Measurements from ENCODE around the gene ANTXR1. TPM values are rescaled to one million over a fixed set of nuclear protein-coding genes. Genes with fewer than 3 reads are reported as not detected.

ANTXR1 gene
- total and polyA plus RNA-seq, 10 donors: 2.8 to 66.7 (median 36.9) TPM

DNA sequence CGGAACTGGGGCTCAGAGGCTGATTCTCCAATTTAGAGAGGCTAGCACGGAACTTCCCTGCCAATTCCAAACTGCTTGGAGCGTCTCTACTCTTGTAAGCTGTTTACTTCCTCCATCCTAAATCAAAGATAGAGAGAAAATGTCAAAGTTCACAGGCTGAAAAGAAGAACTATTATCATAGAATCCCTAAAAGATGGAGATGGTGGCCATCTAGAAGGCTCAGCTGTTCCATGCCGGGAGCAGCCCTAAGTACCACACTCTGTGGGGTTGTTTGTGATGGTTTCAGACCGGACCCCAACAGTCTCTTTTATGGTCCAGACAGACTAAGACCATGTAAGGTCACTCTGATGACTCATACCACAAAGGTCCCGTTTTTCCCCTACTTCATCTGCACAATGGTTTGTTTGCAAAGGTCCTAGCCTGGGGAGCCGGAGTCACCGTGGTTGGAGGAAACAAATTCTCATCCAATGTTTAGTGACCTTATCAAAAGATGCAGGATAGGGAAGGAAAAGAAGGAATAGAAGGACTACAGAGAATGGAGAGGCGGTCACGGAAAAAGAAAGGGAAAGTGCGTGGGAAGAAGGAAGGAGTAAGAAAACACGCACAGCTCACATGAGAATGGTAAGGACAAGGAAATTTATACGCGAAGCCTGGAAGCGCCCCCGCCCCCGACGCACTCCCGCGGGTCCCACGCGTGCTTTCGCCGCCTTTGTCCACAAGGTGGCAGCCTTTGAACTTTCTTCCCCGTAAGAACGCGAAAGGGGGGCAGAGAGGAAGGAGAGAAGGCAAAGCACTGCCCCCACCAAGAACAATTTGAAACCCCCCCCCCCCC lies 453 bp upstream of the ANTXR1 start:
- peaks cover 7 to 24% (median 19%) of the 10 kb centered on the region in 6 donors for H3K4me1 ChIP-seq
- no peak for TF ChIP-seq POLR2AphosphoS5 (IDR thresholded peaks at IDR 0.05)
- TF ChIP-seq POLR2A (IDR thresholded peaks at IDR 0.05): no peak
- TF ChIP-seq CTCF (IDR thresholded peaks at IDR 0.05 in 8 of 11, conservative IDR thresholded peaks at IDR 0.05 in 3 of 11): peak; percentile 34 to 83 (median 68)
- DNase-seq: peak; percentile 81
- 13 to 15% (median 14%) methylated on average over 27 of the region's 27 CpGs for WGBS, 5 donors
- peaks cover 4 to 57% (median 29%) of the 10 kb centered on the region in 7 donors for H3K27me3 ChIP-seq (replicated peaks in 1 of 7)
- peak overlapping the region; percentile 43 to 81 (median 50) for H3K4me3 ChIP-seq
- peak overlapping the region in 6 of 8 donors; percentile 67 to 83 (median 77) for H3K27ac ChIP-seq
- intact Hi-C loops (cut with DNase I; ENCODE audit: low total_unique reads): no loop called here
- no peaks in the 10 kb centered on the region for H3K36me3 ChIP-seq
- H3K9me3 ChIP-seq: no peaks in the 10 kb centered on the region

DNA sequence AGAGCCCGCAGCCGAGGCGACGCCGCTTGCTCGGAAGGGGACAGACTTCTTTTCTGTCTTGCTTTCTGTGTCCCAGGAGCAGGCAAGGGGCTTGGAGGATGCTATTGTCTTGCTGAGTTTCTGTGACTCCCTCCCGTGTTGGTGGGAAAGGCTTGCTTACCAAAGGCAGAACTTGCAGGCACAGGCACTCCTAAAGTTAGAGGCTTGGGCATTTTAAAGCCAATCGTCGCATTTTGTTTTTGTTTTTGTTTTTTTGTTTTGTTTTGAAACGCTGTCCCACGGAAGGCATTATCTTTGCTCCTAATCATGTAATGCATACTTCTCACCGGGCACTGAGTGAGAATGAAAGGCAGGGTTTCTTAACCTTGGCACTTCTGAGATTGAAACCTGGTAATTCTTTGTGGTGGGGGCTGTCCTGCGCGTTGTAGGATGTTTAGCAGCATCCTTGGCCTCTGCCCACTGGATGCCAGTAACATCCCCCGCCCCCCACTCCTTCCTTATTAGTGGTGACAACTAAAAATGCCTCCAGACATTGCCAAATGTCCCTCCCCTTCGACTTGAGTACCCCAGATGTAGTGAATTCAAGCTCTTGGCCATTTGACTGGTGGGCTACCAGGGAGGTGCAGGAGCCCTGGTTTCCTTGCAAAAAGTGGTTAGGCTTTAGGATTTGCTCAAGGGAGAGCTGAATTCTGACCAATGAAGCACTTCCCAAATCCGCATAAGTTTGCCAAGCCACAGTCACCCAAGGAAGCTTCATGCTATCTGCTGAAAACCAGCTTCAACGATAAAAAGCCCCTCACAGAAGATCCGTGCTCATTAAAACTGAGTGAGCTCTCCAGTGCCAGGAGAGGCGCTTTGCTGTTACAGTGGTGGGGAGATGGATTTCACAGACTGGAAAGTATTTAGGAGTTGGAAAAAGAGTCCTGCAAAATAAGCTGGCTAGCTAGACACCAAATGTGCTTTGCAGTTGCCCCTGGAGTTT lies 1.2 kb downstream of the ANTXR1 start:
- no peak for DNase-seq
- intact Hi-C loops (cut with DNase I; ENCODE audit: low total_unique reads): no loop called here
- Histone ChIP-seq H3K4me3 (peak overlapping the region; percentile 43 to 81 (median 50)), H3K9me3 (no peaks in the 10 kb centered on the region), H3K27me3 (replicated peaks in 1 of 7) (peaks cover 4 to 67% (median 31%) of the 10 kb centered on the region in 7 donors), H3K36me3 (no peaks in the 10 kb centered on the region), H3K27ac (peak overlapping the region; percentile 4 to 83 (median 76)), H3K4me1 (peaks cover 7 to 24% (median 19%) of the 10 kb centered on the region in 6 donors)
- 3 to 5% (median 3%) methylated on average over 16 to 20 of the region's 20 CpGs for WGBS, 5 donors
- TF ChIP-seq POLR2A (IDR thresholded peaks at IDR 0.05): no peak

- TF ChIP-seq POLR2AphosphoS5 (IDR thresholded peaks at IDR 0.05) (no peak), POLR2A (IDR thresholded peaks at IDR 0.05) (no peak), CTCF (IDR thresholded peaks at IDR 0.05 in 8 of 11, conservative IDR thresholded peaks at IDR 0.05 in 3 of 11) (no peak)
- peak overlapping the region in 1 of 8 donors; percentile 5 for H3K4me3 ChIP-seq
- 60 to 82% (median 69%) methylated on average over 5 of the region's 5 CpGs for WGBS, 5 donors
- peaks cover 7 to 25% (median 19%) of the 10 kb centered on the region in 6 donors for H3K4me1 ChIP-seq
- intact Hi-C loops (cut with DNase I; ENCODE audit: low total_unique reads): no loop called here
- no peak for DNase-seq
- H3K36me3 ChIP-seq: no peaks in the 10 kb centered on the region
- H3K9me3 ChIP-seq: no peaks in the 10 kb centered on the region
- H3K27ac ChIP-seq: peak overlapping the region in 1 of 8 donors; percentile 13
- H3K27me3 ChIP-seq (replicated peaks in 1 of 7): peaks cover 4 to 74% (median 31%) of the 10 kb centered on the region in 7 donors
These were observed 4.1 kb downstream of the ANTXR1 start for GRCh38 chr2:69017080-69017479.

DNA sequence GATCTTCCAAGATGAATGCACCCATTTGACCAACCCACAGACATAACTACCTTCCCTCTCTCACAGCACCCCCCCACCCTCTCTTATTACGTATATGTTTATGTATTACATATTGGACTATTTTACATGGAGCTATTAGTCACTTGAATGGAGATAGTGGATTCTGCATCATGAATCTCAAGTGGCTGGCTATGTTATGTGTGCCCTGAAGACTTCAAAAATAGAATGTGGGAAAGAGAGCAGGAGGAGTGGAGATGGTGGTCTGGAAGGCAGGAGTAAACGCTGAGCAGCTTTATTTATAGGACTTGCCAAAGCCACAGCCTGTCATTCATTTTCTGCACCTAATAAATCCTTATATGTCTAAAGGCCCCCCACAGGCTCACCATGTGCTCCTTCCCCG lies 4.9 kb downstream of the ANTXR1 start:
- H3K4me3 ChIP-seq: no peak overlapping the region
- DNase-seq: no peak
- TF ChIP-seq POLR2A (IDR thresholded peaks at IDR 0.05): no peak
- TF ChIP-seq CTCF (IDR thresholded peaks at IDR 0.05 in 8 of 11, conservative IDR thresholded peaks at IDR 0.05 in 3 of 11): no peak
- no peak for TF ChIP-seq POLR2AphosphoS5 (IDR thresholded peaks at IDR 0.05)
- H3K9me3 ChIP-seq: no peaks in the 10 kb centered on the region
- peaks cover 4 to 73% (median 31%) of the 10 kb centered on the region in 7 donors for H3K27me3 ChIP-seq (replicated peaks in 1 of 7)
- no peaks in the 10 kb centered on the region for H3K36me3 ChIP-seq
- 59 to 68% (median 63%) methylated on average over 3 of the region's 3 CpGs for WGBS, 5 donors
- peaks cover 7 to 19% (median 14%) of the 10 kb centered on the region in 6 donors for H3K4me1 ChIP-seq
- intact Hi-C loops (cut with DNase I; ENCODE audit: low total_unique reads): no loop called here
- peak overlapping the region in 1 of 8 donors; percentile 13 for H3K27ac ChIP-seq

All from spleen (tissue), 11 donors.